GM19455 (cell line): Measurements from ENCODE around the gene ASIC4.

ENCODE experiments used
- ATAC-seq: cut with Tn5 transposase; IDR thresholded peaks from one replicate; pipeline ENCODE4 v1.9.1; 2021; ENCODE audit not compliant: unreplicated experiment

The ASIC4 gene

DNA sequence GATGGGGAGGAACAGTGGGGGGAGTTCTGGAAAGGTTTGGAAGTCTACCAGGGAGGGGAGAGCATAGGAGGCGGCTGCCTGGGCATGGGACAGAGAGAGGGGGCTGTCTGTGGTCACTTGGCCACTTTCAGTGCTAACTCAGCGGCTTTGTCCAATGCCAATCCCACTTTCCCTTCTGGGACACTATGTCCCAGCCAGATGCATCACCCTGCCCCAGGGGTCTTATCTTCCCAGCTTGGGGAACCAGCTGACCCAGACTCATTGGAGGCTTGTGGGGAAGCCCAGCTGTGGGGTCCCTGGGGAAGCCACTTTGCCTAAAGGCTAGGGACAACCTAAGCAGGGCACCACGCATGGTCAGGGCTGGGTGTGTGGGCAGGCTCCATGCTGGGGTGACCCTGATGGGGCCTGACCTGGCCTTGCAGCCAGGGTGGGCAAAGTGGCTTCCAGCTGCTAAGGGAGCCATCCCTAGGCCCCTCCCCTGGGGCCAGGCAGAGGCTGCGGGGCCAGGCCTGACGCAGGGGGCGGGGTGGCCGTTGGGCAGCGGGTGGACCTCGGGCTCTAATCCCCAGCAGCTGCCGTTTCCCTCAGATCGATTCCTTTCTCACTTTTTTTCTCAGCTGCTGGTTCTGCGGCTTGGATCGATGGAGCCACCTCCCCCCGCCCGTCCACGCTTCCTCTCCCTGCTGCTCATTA is 1.6 kb upstream of the ASIC4 start:
- no peak for ATAC-seq

DNA sequence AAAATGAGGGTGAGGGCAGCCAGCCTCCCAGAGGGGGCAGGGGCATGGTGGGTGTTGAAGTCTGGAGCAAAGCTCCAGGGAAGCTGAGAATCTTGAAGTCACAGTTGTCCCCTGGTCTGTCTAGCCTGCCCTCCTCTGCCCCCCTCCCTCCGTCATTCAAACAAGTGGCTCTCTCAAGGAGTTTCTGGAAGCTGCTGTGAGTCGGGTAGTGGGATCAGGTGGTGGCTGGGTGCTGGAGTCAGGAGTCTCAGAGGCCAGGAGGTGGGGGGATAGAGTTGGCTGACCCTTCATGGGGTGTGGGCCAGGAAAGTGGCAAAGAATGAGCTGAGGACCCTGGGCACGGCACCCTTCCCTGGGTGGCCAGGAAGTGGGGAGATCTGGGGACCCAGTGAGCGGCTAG is 495 bp upstream of the ASIC4 start:
- no peak for ATAC-seq

DNA sequence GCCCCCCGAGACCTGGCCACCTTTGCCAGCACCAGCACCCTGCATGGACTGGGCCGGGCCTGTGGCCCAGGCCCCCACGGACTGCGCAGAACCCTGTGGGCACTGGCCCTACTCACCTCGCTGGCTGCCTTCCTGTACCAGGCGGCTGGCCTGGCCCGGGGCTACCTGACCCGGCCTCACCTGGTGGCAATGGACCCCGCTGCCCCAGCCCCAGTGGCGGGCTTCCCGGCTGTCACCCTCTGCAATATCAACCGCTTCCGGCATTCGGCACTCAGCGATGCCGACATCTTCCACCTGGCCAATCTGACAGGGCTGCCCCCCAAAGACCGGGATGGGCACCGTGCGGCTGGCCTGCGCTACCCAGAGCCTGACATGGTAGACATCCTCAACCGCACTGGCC is 554 bp downstream of the ASIC4 start:
- no peak for ATAC-seq

DNA sequence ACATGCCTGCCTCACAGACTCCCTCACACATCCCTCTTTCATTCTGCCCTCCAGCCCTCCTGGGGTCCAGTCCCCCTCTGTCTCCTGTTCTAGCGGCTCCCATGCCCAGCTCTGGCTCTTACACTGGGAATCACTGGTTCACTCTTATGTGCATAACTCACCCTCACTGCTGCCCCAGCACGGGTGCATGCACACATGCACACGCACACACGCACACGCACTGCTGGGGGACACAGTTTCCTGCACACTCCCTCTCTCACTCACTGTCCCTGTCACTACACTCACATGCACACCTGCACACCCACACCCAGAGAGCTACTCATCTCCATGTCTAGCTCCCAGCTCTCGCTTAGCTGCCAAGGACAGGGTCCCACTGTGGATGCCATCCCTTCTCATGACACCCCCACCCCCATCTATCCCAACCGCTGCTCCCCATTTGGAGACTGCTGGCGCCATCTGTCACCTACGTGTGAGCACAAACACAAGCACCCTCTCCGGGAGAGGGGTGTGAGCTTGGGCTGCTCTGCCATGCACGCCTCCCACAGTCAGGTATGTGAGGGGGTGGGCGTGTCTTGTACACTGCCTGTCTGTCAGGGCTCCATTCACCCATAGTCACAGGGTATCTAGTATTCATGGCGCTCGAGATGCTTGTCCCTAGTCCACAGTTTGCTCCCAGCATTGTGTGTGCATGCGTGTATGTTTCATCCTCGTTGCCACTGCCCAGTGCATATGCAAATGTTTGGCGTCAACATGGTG is 1.8 kb downstream of the ASIC4 start:
- no peak for ATAC-seq

DNA sequence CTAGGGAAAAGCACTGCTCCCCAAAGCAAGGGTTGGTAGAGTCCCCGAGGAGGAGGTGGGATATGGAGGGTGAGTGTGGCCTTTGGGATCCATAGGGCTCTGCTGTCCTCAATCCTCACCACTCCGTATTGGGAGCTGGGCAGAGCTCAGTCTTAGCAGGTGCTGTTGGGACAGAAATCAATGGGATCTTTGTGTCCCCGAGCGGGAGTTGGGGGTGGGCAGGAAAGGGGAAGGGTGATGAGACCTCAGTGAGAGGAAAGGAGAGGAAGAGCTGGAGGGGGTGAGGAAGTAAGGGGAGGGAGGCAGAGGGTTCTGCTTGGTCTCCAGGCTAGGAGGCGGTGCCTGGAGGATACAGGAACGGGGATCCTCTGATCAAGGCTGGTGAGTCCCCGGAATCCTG is 2.6 kb downstream of the ASIC4 start:
- no peak for ATAC-seq

DNA sequence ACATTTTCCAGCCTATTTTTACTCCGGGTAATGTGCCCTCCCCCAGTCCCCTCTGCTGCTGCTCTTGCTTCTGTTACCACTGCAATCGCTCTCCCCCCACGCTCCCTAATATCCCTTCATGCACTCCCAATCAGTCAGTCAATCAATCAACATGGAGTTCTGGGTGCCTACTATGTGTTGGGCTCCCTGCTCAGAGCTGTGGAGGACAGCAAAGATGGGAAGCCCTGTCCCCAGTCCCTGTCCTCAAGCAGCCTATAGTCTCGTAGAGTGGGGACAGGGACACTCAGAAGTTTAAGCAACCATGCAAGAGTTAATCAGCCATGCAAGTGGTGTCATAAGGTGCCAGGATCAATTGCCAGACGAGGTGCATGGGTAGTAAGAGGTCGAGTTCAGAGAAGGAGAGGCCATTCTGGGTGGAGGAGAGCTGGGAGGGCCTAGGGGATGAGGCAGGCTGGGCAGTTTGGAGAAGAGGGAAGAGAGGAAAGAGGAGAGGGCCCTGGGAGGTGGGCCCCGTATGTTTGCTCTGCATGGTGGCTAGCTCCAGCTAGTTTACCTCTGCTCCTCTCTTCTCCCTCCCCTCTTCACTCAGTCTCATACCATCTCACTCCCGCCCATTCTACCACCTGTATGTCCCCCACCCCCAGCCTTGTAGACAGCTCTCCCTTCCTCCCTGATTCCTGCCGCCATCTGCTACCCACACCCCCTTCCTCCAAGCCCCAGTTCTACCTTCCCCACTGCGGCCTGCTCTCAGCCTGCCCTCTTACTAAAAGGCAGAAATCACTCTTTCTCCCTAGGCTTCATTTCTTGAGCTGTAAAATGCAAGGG is 3.9 kb downstream of the ASIC4 start:
- no peak for ATAC-seq

DNA sequence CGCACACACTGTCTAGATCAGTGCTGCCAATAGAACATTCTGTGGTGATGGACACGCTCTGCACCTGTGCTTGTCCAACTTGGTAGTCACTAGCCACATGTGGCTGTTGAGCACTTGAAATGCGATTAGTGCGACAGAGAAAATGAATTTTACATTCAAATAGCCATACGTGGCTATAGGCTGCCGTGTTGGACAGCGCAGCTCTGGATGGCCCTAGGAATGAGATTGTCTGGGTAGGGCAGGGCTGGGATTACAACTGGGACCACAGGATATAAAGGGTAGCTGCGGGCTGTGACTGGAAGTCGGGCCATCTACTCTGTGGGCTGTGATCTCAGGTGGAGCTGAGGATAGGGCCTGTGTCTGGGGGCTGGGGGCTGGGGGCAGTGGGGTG is 5.2 kb downstream of the ASIC4 start:
- ATAC-seq, result no peak

DNA sequence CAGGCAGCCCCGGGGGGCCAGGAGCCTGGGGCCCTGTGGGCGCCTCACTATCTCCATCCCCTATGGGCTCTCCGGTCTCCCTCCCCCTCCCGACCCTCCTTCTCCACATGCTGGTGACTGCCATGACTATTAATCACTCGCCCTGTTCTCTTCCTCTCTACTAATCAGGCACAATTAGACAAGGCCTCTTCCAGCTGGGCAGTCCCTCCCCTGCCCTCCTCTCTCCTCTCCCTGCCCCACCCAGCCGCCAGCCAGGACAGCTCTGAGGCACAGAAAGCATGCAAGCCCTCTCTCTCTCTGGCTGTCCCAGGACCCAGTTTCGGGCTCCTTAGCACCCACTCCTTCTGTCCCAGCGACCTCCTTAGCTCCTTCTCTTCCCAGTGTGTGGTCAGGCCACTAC is 5.8 kb downstream of the ASIC4 start:
- ATAC-seq, result no peak

DNA sequence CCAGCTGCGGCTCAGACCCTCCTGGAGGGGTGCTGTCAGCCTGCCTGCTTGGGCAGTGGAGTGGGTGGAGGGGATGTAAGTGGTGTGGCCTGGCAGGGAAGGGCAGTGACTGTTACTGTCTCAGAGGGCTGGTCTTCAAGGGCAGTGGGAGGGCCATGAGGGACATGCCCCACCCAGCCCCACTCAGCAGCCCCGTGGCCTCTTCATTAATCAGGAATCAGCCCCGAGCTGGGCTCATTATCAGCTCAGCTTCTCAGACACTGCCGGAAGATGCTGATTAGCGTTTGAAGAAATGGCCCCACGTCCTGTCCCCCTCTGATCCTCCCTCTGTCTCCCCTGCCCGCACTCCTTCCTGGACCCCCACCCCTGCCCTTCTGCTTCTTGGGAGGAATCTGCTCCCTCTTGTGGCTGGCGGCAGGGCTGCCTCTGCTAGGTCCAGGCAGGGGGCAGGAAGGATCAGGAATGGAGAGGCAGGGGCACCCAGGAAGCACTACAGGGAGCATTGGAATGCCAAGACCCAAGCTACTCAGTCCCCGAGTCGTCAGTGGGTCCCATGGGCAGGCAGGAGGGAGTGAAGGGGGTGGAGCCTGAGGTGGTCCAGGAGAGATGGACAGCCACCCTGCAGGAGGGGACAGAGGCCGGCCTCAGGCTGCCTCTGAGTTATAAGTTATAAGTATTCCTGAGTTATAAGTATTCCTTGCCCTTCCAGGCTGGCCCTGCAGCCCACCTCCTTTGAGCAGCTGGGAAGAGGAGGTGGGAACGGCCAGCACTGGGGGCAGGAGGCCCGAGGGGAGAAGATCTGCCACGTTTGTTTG is 7.0 kb downstream of the ASIC4 start:
- no peak for ATAC-seq

DNA sequence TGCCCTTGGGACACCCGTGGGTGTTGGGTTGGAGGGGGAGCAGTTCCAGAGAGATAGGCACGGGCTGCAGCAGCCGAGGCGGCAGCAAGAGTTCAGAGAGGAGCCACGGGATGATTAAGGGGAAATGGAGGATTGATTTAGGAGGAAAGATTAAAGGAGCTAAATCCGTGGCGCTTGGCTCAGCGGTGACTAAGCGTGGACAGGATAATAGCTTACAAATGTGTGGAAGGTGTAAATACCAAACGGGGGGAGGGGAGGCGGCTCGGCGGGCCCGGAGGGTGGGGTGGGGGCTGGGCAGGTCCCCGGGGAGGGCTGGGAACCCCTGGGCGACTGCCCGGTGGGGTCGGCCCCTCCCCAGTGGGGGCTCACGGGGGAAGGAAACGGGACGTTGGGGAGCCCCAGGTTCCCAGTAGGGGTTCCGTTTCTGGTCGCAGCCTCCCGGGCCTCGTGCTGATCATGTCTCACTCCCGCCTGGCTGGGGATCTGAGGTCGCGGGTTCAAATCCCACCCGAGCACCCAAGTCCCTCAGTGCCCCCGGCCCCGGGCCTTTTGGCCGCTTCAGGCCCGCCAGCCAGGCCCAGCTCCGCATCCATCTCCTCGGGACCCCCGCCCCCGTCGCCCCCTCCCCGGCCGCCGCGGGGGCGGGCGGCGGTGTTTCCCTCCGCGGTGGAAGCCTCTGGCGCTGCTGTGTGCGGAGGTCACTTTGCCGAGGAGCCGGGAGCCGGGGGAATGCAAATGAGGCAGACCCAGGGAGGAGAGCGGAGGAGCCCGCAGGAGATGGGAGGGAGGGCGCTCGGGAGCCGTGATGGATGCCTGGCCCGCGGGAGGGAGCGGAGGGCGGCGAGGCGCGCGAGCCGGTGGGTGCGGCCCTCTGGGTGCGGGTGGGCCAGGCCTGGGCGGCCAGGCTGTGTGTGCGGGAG is 8.1 kb downstream of the ASIC4 start:
- ATAC-seq, result no peak

DNA sequence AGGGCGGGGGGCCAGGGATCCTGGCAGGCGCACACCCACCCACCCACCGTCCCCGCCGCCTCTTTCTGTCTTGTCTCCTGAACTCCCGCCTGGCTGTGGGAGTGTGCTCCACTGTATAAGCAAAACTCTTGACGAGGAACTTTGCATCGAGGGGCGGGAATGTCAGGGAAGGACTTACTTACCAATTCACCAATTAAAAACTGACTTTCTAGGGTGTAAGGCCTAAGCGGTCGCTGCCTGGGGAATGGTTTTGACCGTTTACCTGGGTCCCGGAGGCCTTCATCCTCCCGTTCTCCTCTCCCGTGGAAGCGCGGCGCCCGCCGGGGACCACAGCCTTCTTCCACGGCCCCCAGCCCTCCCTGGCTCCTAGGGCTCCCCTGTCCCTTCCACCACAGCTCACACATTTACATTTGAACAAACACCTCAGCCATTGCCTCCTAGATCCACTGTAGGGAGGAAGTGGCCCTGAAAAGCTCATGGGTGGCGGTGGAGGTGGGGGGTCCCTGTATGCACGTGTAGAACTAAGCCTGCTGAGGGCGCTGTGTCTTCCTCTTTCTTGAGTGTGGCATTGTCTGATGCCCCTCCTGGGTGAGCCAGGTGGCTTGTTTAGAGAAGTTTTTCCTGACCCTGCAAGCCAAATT is 8.9 kb downstream of the ASIC4 start:
- ATAC-seq, result no peak

DNA sequence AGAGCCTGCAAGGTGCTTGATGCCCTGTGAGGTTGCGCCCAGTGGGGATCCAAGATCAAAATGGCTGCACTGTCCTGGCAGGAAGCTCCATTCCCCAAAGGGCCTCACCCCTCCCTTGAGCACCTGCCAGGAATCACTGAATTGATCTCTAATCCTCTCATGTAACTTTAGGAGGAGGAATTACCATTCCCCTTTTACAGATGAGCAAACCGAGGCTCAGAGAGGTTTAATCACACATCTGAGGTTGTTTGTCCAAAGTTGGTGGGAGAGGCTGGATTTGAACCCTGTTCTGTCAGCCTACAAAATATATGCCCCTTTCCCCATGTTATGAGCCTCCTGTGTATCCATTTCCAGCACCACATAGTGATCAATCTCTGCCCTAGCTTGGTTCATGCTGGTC is 10.5 kb downstream of the ASIC4 start:
- ATAC-seq, result no peak

DNA sequence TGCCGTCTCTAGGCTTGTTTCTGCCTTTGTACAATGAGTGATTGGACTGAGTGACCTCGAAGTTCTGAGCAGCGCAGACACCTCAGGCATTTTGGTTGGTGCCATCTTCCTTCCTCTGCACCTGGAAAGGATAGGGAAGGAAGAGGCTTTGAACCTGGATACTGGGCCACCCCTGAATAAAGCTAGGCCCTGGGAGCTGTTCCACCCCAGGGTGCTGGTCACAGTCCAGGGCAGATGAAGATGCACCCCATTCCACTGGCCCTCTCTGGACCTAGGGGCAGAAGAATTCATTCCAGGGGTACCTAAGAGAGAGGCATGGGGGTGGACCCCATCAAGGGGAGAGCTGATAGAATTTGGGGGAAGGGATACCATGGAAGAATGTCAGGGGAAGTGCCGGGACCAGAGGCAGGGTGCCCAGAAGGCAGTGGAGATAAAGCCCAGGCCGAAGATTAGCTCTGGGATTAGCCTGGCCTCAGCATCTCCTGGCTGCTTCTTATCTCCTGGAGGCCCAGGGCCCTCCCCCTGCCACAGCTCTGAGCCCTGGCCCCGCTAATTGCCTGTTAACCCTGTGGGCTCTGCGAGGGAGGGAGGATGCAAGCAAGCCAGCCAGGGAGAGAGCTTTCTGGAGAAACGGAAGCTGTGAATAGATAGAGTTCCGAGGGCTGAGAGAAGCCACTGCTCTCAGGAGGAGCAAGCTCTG is 11.4 kb downstream of the ASIC4 start:
- no peak for ATAC-seq

DNA sequence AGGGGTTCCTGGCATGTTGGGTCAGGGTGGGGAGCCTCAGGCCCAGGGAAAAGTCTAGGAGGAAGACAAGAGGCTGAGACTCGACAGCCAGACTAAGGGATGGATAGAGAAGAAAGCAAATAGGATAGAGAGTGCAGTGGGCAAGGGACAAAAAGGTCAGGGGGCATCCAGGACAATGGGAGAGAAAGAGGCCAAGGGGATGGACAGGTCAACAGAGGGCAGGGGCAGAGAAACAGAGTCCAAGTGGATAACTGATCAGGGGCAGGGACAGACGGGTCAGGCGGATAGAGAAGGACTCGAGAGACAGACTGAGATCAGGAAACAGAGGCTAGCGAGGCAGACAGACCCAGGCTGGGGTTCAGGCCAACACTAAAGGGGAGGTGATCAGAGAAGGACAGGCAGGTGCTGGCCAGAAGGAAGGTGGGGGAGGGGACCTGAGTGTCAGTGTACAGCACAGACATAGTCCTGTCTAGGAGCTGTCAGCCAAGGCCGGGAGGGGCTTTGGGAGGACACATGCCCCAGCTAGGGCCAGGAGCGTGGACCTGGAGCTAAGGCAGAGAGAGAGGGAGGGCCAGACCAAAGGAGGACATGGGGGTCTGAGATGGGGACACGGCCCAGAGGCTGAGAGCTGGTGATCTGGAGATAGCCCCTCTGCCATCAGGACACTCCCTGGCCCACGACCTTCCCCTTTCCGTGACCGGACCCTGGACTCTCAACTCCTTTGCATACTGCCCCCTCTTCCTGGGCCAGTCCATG is 12.2 kb downstream of the ASIC4 start:
- ATAC-seq, result no peak

DNA sequence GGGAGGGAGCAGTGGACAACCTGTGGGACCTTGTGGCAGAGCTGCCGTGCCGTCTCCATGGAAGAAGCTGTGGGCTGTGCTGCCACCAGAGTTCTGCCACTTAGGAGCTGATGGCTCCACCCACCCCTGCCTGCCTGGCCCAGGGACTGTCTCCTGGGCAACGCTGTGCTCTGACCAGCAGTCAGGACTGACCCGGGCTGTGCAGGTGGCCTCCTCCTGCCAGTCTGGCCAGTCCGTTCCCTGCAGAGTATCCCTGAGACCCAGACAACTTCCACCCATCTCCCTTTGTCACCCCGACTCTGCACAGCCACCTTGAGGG is 12.8 kb downstream of the ASIC4 start:
- no peak for ATAC-seq

DNA sequence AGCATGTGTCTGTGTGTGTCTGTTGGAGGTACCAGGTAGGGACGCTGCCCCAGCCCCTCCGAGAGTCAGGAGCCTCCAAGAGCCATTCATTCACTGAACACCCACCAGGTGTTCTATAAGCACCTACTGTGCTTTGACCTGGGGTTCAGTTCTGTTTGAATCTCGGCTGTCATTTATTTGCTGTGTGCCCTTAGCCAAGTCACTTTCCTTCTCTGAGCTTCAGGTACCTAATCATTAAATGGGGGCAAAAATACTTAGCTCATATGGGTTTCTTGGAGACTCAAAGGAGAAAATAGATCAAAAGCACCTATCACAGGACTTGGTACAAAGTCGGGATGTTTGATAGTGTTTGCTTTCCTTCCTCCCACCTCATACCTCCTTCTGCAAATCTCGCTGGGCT is 13.2 kb downstream of the ASIC4 start:
- ATAC-seq, result no peak

DNA sequence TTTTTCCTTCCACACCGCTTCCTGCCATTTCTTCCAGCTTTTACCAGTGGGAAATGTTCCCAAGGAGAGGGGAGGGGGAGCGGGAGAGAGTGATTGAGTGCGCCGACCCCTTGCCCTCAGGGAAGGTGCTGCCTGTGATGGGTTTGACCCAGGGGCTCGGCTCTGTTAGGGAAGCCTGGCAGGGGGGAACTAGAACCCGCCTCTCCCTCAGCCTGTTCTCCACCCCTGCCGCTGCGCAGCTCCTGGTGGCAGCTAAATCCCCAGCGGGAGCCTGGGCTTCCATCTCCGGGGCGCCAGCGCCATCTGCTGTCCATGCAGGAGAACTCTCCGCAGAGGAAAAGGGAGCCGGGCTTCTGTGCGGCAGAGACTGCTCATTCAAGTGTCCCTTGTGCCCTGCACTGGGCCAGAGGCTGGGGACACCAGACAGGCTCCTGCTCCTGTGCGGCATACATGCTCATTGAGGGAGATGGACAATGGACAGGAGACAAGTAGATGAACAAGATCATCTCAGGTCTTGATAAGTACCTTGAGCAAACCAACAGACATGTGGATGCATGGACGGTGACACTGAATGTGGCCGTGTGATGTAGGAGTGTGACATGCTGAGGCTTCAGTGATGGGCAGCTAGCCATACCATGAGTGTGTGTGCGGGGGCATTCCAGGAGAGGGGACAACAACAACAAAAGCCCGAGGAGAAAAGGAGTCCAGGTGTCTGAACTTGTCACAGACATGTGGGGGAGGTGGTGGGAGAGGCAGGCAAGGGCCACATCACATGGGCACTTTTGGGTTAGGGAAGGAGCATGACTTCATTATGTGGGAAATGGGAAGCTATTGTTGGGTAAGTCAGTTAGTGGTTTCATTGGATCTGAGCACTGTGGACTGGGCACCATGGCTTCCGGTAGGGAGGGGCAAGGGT is 16.0 kb downstream of the ASIC4 start:
- peak; percentile 87 for ATAC-seq
